Adrenal gland (tissue), 12 donors: ENCODE data around the gene CADM1. TPM values are rescaled to one million over a fixed set of nuclear protein-coding genes. Genes with fewer than 3 reads are reported as not detected.

Experiments used
- DNase-seq, 7 donors: peaks; one replicate each; pipeline ENCODE4 v3.0.0-alpha.2; 2019 to 2020
- H3K27ac ChIP-seq, 5 donors: fragments of 200-600 bp; sonication (generic) in 4 of 5; 1 replicate in 3 of 5; 2 replicates in 2 of 5; pipeline versions ENCODE4 v1.5.1 to v1.8.0; 2016 to 2020; ENCODE audit warnings: mild to moderate bottlenecking in 1 of 5
- H3K27me3 ChIP-seq: fragments of 200-600 bp; 2 replicates; pipeline ENCODE4 v1.8.0; 2021
- H3K36me3 ChIP-seq, 2 donors: fragments of 200-600 bp; replicated peaks in 1 of 2; 1 replicate in 1 of 2; 2 replicates in 1 of 2; pipeline versions ENCODE4 v1.5.1 to v1.8.0; 2018 to 2022
- H3K4me1 ChIP-seq, 2 donors: fragments of 200-600 bp; replicated peaks in 1 of 2; 1 replicate in 1 of 2; 2 replicates in 1 of 2; pipeline versions ENCODE4 v1.5.1 to v1.8.0; 2018 to 2021
- H3K4me3 ChIP-seq, 4 donors: fragments of 200-600 bp; sonication (generic) in 3 of 4; one replicate each; pipeline ENCODE4 v1.5.1; 2016 to 2018
- H3K9me3 ChIP-seq, 3 donors: fragments of 200-600 bp; sonication (generic) in 1 of 3; replicated peaks in 1 of 3; 1 replicate in 2 of 3; 2 replicates in 1 of 3; pipeline versions ENCODE4 v1.5.1 to v1.8.0; 2016 to 2021
- POLR2A ChIP-seq, 2 donors: fragments of 450-650 bp; IDR thresholded peaks; one replicate each; pipeline ENCODE4 v1.6.1; 2017; ENCODE audit warnings: antibody characterized with exemption in 2 of 2, mild to moderate bottlenecking in 2 of 2, moderate library complexity in 1 of 2
- WGBS, 4 donors: extraction: QIAGEN DNeasy Blood & Tissue Kit in 2 of 4; methylation state at CpG; one replicate each; pipeline versions ENCODE4 v1.1.5 to v1.1.7; 2013 to 2017; 5-methylcytosine and 5-hydroxymethylcytosine counted together
- intact Hi-C, 2 donors: fragments of 100-400 bp; cut with DNase I; formaldehyde crosslinking; loops; one replicate each; pipeline versions ENCODE4 v1.14.1 to v1.15.0; 2022 to 2023
- polyA plus RNA-seq, 3 donors: library from polyadenylated mRNA; stranded (reverse); fragments of 200-250 nt in 2 of 3; fragments of 350-450 nt in 1 of 3; fragmentation: Illumina TruSeq in 1 of 3; extraction: RNeasy Lipid Tissue Mini Kit (QIAGEN cat#74804) in 1 of 3; gene quantifications; one replicate each; pipeline ENCODE4 v1.2.3, GENCODE V29; 2013 to 2014
- total RNA-seq, 9 donors: library from RNA; depleted of rRNA in 4 of 9; stranded (reverse); fragments of >200 nt in 4 of 9; fragments of 120-200 nt in 1 of 9; fragmentation: NEBNext Ultra II Directional in 1 of 9; extraction: Animal tissue kit (Norgen Biotek cat#: 25700) in 1 of 9; gene quantifications; one replicate each; pipeline versions ENCODE4 v1.1.0 to v1.2.4, GENCODE V29; 2013 to 2023
- TF ChIP-seq, protein P1 (sequence below), 6 experiments: fragments of 450-650 bp in 4 of 6; fragments of 200-600 bp in 2 of 6; sonication (generic) in 1 of 6; IDR thresholded peaks; 1 replicate in 5 of 6; 2 replicates in 1 of 6; pipeline versions ENCODE4 v1.5.1 to v1.8.0; 2016 to 2021; ENCODE audit warnings: antibody characterized with exemption in 6 of 6, mild to moderate bottlenecking in 2 of 6, moderate library complexity in 1 of 6
- donor health status: healthy with polysubstance abuse.
- donor health status: Bipolar disorder and iron deficiency.
- donor health status: DM: yes; HTN: yes; CAD: no.
- donor health status: DM: no; HTN: no; CAD: no.
- donor health status: DM: no; HTN: no; CAD: no.
- donor health status: DM: yes; HTN: yes; CAD: no.

CADM1 gene
- total and polyA plus RNA-seq, 12 donors = 21.6 to 256 (median 39.8) TPM

DNA sequence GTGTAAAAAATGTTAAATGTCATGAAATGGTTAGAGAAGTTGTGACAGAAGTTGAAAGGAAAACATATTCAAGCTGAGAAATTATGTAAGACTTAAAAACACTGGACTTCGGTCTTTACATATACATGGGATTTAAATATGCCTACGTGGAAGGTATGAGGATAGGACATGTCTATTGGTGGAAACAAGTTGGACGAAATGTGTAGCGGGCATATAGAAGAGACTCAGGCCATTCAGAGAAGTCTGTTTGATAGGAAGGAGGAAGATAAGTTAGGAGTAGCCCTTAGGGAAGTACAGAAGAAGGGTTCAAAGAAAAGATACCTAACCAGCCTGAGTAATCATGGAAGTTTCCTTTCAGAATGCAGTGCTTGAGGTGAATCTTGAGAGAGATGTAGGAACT is 14.7 kb downstream of the CADM1 start:
- Histone ChIP-seq H3K4me3 (no peak overlapping the region), H3K36me3 (no peaks in the 10 kb centered on the region), H3K9me3 (no peaks in the 10 kb centered on the region), H3K27ac (no peak overlapping the region), H3K4me1 (peaks cover 0 to 12% of the 10 kb centered on the region in 2 donors), H3K27me3 (no peaks in the 10 kb centered on the region)
- WGBS, 4 donors = 91 to 97% (median 95%) methylated on average over 4 of the region's 4 CpGs
- TF ChIP-seq, protein P1, sequence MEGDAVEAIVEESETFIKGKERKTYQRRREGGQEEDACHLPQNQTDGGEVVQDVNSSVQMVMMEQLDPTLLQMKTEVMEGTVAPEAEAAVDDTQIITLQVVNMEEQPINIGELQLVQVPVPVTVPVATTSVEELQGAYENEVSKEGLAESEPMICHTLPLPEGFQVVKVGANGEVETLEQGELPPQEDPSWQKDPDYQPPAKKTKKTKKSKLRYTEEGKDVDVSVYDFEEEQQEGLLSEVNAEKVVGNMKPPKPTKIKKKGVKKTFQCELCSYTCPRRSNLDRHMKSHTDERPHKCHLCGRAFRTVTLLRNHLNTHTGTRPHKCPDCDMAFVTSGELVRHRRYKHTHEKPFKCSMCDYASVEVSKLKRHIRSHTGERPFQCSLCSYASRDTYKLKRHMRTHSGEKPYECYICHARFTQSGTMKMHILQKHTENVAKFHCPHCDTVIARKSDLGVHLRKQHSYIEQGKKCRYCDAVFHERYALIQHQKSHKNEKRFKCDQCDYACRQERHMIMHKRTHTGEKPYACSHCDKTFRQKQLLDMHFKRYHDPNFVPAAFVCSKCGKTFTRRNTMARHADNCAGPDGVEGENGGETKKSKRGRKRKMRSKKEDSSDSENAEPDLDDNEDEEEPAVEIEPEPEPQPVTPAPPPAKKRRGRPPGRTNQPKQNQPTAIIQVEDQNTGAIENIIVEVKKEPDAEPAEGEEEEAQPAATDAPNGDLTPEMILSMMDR (IDR thresholded peaks at IDR 0.05) = no peak
- TF ChIP-seq POLR2A (IDR thresholded peaks at IDR 0.05) = no peak
- no peak for DNase-seq
- intact Hi-C loops = no loop called here

DNA sequence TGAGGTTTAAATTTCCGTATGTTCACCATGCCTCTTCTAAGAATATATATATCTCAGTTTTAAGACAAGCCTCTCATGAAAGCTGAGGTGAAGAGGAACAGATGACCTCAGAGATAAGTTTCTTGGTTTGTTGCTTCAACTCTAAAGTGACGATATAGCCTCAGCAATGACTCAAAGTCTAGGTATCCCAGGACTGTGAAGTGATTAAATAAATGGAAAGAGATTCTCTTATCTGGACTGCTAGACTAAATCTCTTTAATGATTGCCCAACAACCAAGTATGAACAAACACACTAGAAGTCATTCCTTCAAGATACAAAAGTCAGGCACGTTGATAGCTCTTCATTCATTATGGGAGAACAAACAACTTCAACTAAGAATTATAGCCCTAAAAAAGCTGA is 15.3 kb downstream of the CADM1 start:
- Histone ChIP-seq H3K9me3 (no peaks in the 10 kb centered on the region), H3K4me3 (no peak overlapping the region), H3K27me3 (no peaks in the 10 kb centered on the region), H3K27ac (no peak overlapping the region), H3K36me3 (no peaks in the 10 kb centered on the region), H3K4me1 (peaks cover 0 to 12% of the 10 kb centered on the region in 2 donors)
- TF ChIP-seq, protein P1 (IDR thresholded peaks at IDR 0.05) = no peak
- no peak for TF ChIP-seq POLR2A (IDR thresholded peaks at IDR 0.05)
- intact Hi-C loops = no loop called here
- 48 to 61% (median 51%) methylated on average over 3 of the region's 3 CpGs for WGBS, 4 donors
- DNase-seq = no peak

DNA sequence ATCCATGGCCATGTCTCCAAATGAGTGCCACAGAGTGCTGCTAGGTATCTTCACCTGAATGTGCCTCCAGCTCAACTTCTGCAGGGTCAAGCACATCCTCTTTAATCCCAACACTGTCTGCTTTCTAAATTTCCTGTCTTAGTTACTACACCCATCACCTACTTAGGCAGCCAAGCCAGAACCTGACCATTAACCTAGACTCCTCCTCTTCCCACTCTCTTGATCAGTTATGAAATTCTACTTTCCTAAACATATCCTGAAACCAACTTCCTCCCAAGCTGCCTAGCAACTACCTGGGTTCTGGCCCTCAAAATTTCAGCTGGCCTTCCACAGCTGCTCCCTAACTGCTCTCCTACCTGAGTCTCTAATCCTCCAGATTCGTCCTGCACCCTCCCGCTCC is 22.7 kb downstream of the CADM1 start:
- no peak overlapping the region for H3K4me3 ChIP-seq
- no peak for TF ChIP-seq POLR2A (IDR thresholded peaks at IDR 0.05)
- TF ChIP-seq, protein P1 (IDR thresholded peaks at IDR 0.05) = no peak
- H3K36me3 ChIP-seq = no peaks in the 10 kb centered on the region
- H3K27ac ChIP-seq = no peak overlapping the region
- H3K27me3 ChIP-seq = no peaks in the 10 kb centered on the region
- intact Hi-C loops = no loop called here
- DNase-seq = no peak
- WGBS, 4 donors = 89 to 96% (median 93%) methylated on average over 2 of the region's 2 CpGs
- no peaks in the 10 kb centered on the region for H3K4me1 ChIP-seq
- H3K9me3 ChIP-seq = no peaks in the 10 kb centered on the region

DNA sequence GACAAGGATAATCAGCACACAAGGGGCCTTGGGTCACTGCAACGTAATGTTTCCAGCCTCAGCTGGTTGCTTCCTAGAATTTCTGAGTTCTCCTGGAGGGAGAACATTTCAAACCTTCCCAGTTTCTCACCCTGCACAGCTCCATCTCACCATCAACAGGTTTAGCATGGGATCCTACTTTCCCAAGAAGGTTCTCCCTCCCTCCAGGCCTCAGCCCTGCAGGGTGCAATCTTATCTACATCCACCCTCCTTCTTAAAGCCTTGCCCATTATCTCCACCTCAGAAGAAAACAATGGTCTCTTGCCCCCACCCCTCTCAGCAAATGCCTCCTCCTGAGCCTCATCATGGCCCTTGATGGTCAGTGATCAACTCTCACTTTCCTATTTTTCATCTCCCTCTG is 23.6 kb downstream of the CADM1 start:
- TF ChIP-seq, protein P1 (IDR thresholded peaks at IDR 0.05) = no peak
- no peak for TF ChIP-seq POLR2A (IDR thresholded peaks at IDR 0.05)
- Histone ChIP-seq H3K9me3 (no peaks in the 10 kb centered on the region), H3K4me3 (no peak overlapping the region), H3K36me3 (no peaks in the 10 kb centered on the region), H3K27me3 (no peaks in the 10 kb centered on the region), H3K27ac (no peak overlapping the region), H3K4me1 (no peaks in the 10 kb centered on the region)
- no peak for DNase-seq
- intact Hi-C loops = no loop called here
- WGBS, 4 donors = 38 to 67% (median 53%) methylated on average over 1 of the region's 1 CpG
